ENCODE measurements around the gene ABLIM2. TPM values are rescaled to one million over a fixed set of nuclear protein-coding genes. Genes with fewer than 3 reads are reported as not detected.
A peak's percentile ranks its signal among the peaks of the same experiment; 100 is the strongest.

ABLIM2 gene
- total and polyA plus RNA-seq, 10 of the 15 experiments (the other 5 are each of a cell fraction or from before 2014, with no cell fraction given): 0.03 to 0.15 (median 0.05) TPM; not detected in 7

- Histone ChIP-seq H3K27ac (ENCODE audit: control insufficient read depth, insufficient read depth) (no peak overlapping the region), H3K36me3 (ENCODE audit: control insufficient read depth in 2 of 2, insufficient read depth in 2 of 2, low read length in 1 of 2) (no peaks in the 10 kb centered on the region), H3K4me2 (ENCODE audit: control insufficient read depth, insufficient read depth) (no peak overlapping the region), H3K4me1 (ENCODE audit: control insufficient read depth, insufficient read depth, low read length) (no peaks in the 10 kb centered on the region), H3K9ac (ENCODE audit: control insufficient read depth, insufficient read depth, low read length) (no peak overlapping the region), H3K4me3 (no peak overlapping the region), H3K79me2 (ENCODE audit: control insufficient read depth, insufficient read depth, low read length) (no peaks in the 10 kb centered on the region), H4K20me1 (ENCODE audit: control insufficient read depth, insufficient read depth) (no peaks in the 10 kb centered on the region), H2AFZ (ENCODE audit: control insufficient read depth, low read depth, low read length) (no peak overlapping the region), H3K9me3 (replicated peaks; ENCODE audit: control insufficient read depth, insufficient read depth, low read length) (no peaks in the 10 kb centered on the region), H3K27me3 (replicated peaks in 1 of 2; ENCODE audit: control insufficient read depth in 2 of 2, insufficient read depth in 2 of 2, low read length in 1 of 2) (no peaks in the 10 kb centered on the region; a peak in 1 of 4 replicates)
- ATAC-seq: peak; percentile 42
- intact Hi-C loops (cut with micrococcal nuclease; ENCODE audit: unreplicated experiment): no loop called here
- no peak for FAIRE-seq
- WGBS (ENCODE audit: insufficient coverage, insufficient replicate concordance, low lambda C conversion rate, missing lambda C conversion rate): 37% methylated on average over 16 of the region's 16 CpGs
- TF ChIP-seq HDGF (IDR thresholded peaks at IDR 0.05) (no peak), IRF5 (IDR thresholded peaks at IDR 0.05; ENCODE audit: borderline replicate concordance) (no peak), PRDM15 (CRISPR knock-in tag; IDR thresholded peaks at IDR 0.05) (no peak), NFYB (IDR thresholded peaks at IDR 0.05; ENCODE audit: insufficient read depth, low read depth, low read length) (no peak), ASH2L (IDR thresholded peaks at IDR 0.05; ENCODE audit: borderline replicate concordance, low read depth) (no peak)
- TF ChIP-seq, protein P1, sequence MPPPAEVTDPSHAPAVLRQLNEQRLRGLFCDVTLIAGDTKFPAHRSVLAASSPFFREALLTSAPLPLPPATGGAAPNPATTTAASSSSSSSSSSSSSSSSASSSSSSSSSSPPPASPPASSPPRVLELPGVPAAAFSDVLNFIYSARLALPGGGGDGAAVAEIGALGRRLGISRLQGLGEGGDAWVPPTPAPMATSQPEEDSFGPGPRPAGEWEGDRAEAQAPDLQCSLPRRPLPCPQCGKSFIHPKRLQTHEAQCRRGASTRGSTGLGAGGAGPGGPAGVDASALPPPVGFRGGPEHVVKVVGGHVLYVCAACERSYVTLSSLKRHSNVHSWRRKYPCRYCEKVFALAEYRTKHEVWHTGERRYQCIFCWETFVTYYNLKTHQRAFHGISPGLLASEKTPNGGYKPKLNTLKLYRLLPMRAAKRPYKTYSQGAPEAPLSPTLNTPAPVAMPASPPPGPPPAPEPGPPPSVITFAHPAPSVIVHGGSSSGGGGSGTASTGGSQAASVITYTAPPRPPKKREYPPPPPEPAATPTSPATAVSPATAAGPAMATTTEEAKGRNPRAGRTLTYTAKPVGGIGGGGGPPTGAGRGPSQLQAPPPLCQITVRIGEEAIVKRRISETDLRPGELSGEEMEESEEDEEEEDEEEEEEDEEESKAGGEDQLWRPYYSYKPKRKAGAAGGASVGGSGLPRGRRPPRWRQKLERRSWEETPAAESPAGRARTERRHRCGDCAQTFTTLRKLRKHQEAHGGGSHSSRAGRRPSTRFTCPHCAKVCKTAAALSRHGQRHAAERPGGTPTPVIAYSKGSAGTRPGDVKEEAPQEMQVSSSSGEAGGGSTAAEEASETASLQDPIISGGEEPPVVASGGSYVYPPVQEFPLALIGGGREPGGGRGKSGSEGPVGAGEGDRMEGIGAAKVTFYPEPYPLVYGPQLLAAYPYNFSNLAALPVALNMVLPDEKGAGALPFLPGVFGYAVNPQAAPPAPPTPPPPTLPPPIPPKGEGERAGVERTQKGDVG (CRISPR knock-in tag; IDR thresholded peaks at IDR 0.05): no peak
- ChIA-PET RAD21 (ENCODE audit: unreplicated experiment) (no interaction called here), SMC1A (ENCODE audit: uncharacterized antibody, unreplicated experiment) (no interaction called here), CTCF (no interaction called here), POLR2A (no interaction called here)
- no TSS peak for BruUV-seq (replicated peaks)
- in situ Hi-C loops (cut with MboI): no loop called here
- no peak for DNase-seq (ENCODE audit: low read depth, low spot score)
Observed at GRCh38 chr4:8121292-8122015, 37.2 kb downstream of the ABLIM2 start.
